Sciatic nerve (tissue), 2 donors: ENCODE measurements around the gene TM9SF4. TPM values are rescaled to one million over a fixed set of nuclear protein-coding genes. Genes with fewer than 3 reads are reported as not detected.
A peak's percentile ranks its signal among the peaks of the same experiment; 100 is the strongest.

Experiments
- ATAC-seq: fragments of 200-7000 bp; cut with Tn5 transposase; one replicate; pipeline ENCODE4 v1.9.1; 2020; ENCODE audit warnings: mild to moderate bottlenecking, moderate library complexity
- DNase-seq: peaks from one replicate; pipeline ENCODE4 v3.0.0-alpha.2; 2020; ENCODE audit warnings: low spot score
- intact Hi-C: fragments of 100-400 bp; cut with DNase I; formaldehyde crosslinking; loops from one replicate; pipeline ENCODE4 v1.14.2; 2022
- total RNA-seq: library from RNA; stranded (reverse); fragmentation: NEBNext Ultra II Directional; extraction: Animal tissue kit (Norgen Biotek cat#: 25700); gene quantifications from one replicate; pipeline ENCODE4 v1.2.1, GENCODE V29; 2021
- donor health status: DM: no; HTN: no; CAD: no.
- donor health status: DM: no; HTN: no; CAD: no.

Gene TM9SF4
- total RNA-seq, 1 donor from 2014 or later, result 42.9 TPM

- DNase-seq, result no peak
- no peak for ATAC-seq
- intact Hi-C loops, result no loop called here
These were observed 15.5 kb downstream of the TM9SF4 start for GRCh38 chr20:32124916-32125454.

GRCh38 chr20:32125506-32125905 is 16.0 kb downstream of the TM9SF4 start:
- intact Hi-C loops, result no loop called here
- DNase-seq (no peak), ATAC-seq (no peak)

- DNase-seq (no peak), ATAC-seq (no peak)
- intact Hi-C loops, result no loop called here
These were observed 17.4 kb downstream of the TM9SF4 start for GRCh38 chr20:32126919-32127318.

- ATAC-seq, result no peak
- intact Hi-C loops, result no loop called here
- DNase-seq, result no peak
These were observed 17.8 kb downstream of the TM9SF4 start for GRCh38 chr20:32127347-32127746.

- DNase-seq (no peak), ATAC-seq (no peak)
- intact Hi-C loops, result no loop called here
These were observed 18.7 kb downstream of the TM9SF4 start for GRCh38 chr20:32128167-32128566.

- intact Hi-C loops, result no loop called here
- no peak for DNase-seq
- no peak for ATAC-seq
These were observed 20.3 kb downstream of the TM9SF4 start for GRCh38 chr20:32129863-32130262.

- intact Hi-C loops, result no loop called here
- DNase-seq (no peak), ATAC-seq (no peak)
These were observed 20.8 kb downstream of the TM9SF4 start for GRCh38 chr20:32130352-32130751.

- ATAC-seq (no peak), DNase-seq (no peak)
- intact Hi-C loops, result no loop called here
These were observed 21.5 kb downstream of the TM9SF4 start for GRCh38 chr20:32130965-32131364.

GRCh38 chr20:32132911-32133549 is 23.5 kb downstream of the TM9SF4 start:
- intact Hi-C loops, result no loop called here
- DNase-seq (no peak), ATAC-seq (no peak)

GRCh38 chr20:32134026-32134425 is 24.5 kb downstream of the TM9SF4 start:
- DNase-seq (no peak), ATAC-seq (no peak)
- intact Hi-C loops, result no loop called here

- ATAC-seq, result no peak
- DNase-seq, result no peak
- intact Hi-C loops, result no loop called here
These were observed 26.5 kb downstream of the TM9SF4 start for GRCh38 chr20:32135983-32136515.

GRCh38 chr20:32138921-32139320 is 29.4 kb downstream of the TM9SF4 start:
- peak; percentile 7 for DNase-seq
- intact Hi-C loops, result no loop called here

GRCh38 chr20:32139947-32140346 is 30.4 kb downstream of the TM9SF4 start:
- intact Hi-C loops, result no loop called here
- no peak for ATAC-seq
- DNase-seq, result no peak

More at GRCh38 chr20:32138921-32139320, 29.4 kb downstream of the TM9SF4 start:
- ATAC-seq, result no peak

GRCh38 chr20:32140603-32141002 is 31.1 kb downstream of the TM9SF4 start:
- ATAC-seq, result no peak

GRCh38 chr20:32141465-32141980 is 32.0 kb downstream of the TM9SF4 start:
- peak; percentile 25 for DNase-seq
- intact Hi-C loops, result no loop called here
- no peak for ATAC-seq

More at GRCh38 chr20:32140603-32141002, 31.1 kb downstream of the TM9SF4 start:
- intact Hi-C loops, result no loop called here
- DNase-seq, result peak; percentile 25

- DNase-seq (peak; percentile 15), ATAC-seq (no peak)
- intact Hi-C loops, result no loop called here
These were observed 32.6 kb downstream of the TM9SF4 start for GRCh38 chr20:32142088-32142487.

- DNase-seq, result peak; percentile 42
These were observed 33.5 kb downstream of the TM9SF4 start for GRCh38 chr20:32142991-32143390.

GRCh38 chr20:32144898-32145662 is 35.6 kb downstream of the TM9SF4 start:
- intact Hi-C loops, result no loop called here
- DNase-seq, result peak; percentile 19

More at GRCh38 chr20:32142991-32143390, 33.5 kb downstream of the TM9SF4 start:
- ATAC-seq, result no peak
- intact Hi-C loops, result no loop called here

GRCh38 chr20:32149566-32150170 is 40.2 kb downstream of the TM9SF4 start:
- ATAC-seq (no peak), DNase-seq (no peak)
- intact Hi-C loops, result no loop called here

More at GRCh38 chr20:32144898-32145662, 35.6 kb downstream of the TM9SF4 start:
- ATAC-seq, result no peak
